ENCODE data around the gene BLTP2.

GRCh38 chr17:28689011-28689410, 44.1 kb upstream of the BLTP2 start:
- TF ChIP-seq CREB5 (CRISPR knock-in tag; IDR thresholded peaks at IDR 0.05; ENCODE audit: low read depth) (no peak), ZFP30 (CRISPR knock-in tag; IDR thresholded peaks at IDR 0.05) (no peak), ESRRG (CRISPR knock-in tag; IDR thresholded peaks at IDR 0.05) (no peak), POU6F1 (CRISPR knock-in tag; IDR thresholded peaks at IDR 0.05; ENCODE audit: borderline replicate concordance, low read depth) (no peak), PPARA (CRISPR knock-in tag; IDR thresholded peaks at IDR 0.05; ENCODE audit: borderline replicate concordance) (no peak), OSR1 (CRISPR knock-in tag; IDR thresholded peaks at IDR 0.05) (no peak), RARB (CRISPR knock-in tag; IDR thresholded peaks at IDR 0.05) (no peak), CSDC2 (CRISPR knock-in tag; IDR thresholded peaks at IDR 0.05) (no peak), PATZ1 (CRISPR knock-in tag; IDR thresholded peaks at IDR 0.05; ENCODE audit: borderline replicate concordance) (no peak), TOX (CRISPR knock-in tag; IDR thresholded peaks at IDR 0.05; ENCODE audit: borderline replicate concordance) (no peak)
- TF ChIP-seq, protein P1, sequence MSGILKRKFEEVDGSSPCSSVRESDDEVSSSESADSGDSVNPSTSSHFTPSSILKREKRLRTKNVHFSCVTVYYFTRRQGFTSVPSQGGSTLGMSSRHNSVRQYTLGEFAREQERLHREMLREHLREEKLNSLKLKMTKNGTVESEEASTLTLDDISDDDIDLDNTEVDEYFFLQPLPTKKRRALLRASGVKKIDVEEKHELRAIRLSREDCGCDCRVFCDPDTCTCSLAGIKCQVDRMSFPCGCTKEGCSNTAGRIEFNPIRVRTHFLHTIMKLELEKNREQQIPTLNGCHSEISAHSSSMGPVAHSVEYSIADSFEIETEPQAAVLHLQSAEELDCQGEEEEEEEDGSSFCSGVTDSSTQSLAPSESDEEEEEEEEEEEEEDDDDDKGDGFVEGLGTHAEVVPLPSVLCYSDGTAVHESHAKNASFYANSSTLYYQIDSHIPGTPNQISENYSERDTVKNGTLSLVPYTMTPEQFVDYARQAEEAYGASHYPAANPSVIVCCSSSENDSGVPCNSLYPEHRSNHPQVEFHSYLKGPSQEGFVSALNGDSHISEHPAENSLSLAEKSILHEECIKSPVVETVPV (CRISPR knock-in tag; IDR thresholded peaks at IDR 0.05) = no peak
